ENCODE data around the gene CTBP1.

Gene CTBP1

DNA sequence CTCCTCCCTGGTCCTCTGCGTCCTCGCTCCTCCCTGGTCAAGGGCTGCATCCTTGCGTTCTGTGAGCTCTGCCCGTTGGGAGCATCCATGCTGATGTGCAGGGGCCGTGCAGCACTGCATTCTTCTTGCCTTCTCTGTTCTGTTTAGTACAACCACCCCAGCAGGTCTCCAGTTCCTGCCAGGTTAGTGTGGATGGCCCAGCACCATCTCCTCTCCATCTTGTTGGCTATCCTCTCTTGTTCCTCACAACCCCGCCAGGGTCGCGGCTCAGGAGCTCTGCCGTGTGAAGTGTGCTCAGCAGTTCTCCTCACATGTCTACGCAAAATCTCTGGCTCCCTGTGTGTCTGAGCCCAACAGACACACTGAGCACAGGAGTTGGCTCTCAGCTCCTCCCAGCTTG, 30.3 kb upstream of the CTBP1 start:
- DNase-seq = no peak

DNA sequence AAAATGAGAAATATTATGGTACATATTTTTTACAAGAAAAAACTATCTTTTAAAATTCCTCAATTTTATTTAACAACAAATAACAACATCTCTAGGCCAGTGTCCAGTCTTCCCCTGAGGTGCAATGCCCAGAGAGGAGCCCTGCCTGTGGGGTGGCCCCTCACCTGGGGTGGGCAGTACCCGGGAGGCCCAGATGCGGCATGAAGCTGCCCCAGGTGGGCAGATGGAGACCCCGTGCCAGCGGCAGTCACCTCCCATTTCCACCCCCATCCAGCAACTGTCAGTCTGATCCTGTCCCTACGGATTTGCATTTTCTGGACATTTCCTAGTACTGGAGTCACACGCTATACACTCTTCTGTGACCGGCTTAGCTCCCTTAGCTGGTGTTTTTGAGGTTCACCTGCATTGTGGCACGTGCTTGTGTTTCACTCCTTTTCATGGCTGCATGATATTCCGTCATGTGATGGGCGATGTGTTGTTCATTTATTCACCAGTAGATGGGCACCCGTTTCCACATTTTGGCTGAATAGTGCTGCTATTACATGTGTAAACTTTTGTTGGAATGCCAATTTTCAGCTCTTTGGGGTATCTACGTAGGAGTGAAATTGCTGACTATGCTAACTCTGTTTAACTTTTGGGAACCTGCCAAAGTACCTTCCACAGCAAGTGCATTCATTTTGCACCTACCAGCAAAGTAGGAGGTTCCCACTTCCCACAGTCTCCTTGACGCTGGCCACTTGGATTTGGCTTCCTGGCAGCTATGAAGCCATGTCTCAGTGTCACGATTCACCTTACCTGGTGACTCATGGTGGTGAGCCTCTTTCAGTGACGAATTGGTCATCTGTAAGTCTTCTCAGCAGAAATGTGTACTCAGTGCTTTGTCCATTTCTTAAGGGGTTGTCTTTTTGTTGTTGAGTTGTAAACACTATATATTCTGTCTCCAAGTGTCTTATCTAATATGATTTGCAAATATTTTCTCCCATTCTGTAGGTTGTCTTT, 29.0 kb upstream of the CTBP1 start:
- no peak for DNase-seq

DNA sequence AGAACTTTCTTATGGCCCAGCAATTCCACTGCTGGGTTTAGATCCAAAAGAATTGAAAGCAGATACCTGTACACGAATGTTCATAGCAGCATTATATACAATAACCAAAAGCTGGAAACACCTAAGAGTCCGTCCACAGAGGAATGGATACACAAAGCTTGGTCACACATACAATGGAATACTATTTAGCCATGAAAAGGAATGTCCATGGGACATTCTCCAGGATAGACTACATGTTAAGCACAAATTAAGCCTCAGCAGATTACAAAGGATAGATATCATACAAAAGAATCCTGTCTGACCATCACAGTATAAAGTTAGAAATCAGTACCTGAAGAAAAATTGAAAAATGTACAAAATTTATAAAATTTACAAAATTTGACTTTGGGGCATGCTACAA, 28.1 kb upstream of the CTBP1 start:
- DNase-seq = no peak

DNA sequence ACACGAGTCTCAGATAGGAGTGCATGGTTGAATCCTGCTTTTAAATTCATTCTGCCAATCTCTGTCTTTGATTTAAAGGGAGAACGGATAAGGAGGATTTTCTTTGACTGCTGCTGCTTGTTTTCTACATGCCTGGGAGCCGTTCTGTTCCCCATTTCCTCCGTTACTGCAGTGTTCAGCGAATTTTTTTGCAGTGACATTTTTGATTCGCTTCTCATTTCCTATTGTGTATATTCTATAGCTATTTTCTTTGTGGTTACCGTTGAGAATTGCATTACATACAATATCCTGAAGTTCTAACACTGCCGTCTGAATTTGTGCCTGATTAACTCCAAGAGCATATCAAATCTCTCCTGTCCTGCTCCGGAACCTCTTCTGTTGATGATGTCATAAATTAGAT, 25.9 kb upstream of the CTBP1 start:
- no peak for DNase-seq

DNA sequence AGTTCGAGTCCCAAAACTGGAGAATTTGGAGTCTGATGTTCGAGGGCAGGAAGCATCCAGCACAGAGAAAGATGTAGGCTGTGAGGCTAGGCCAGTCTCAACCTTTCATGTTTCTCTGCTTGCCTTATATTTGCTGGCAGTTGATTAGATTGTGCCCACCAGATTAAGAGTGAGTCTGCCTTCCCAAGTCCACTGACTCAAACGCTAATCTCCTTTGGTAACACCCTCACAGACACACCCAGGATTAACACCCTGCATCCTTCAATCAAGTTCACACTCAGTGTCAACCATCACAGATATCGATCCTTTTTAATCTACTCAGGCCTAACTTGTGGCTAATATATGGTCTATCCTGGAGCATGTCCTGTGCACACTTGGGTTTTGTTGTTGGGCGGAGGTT, 22.8 kb upstream of the CTBP1 start:
- DNase-seq = no peak

DNA sequence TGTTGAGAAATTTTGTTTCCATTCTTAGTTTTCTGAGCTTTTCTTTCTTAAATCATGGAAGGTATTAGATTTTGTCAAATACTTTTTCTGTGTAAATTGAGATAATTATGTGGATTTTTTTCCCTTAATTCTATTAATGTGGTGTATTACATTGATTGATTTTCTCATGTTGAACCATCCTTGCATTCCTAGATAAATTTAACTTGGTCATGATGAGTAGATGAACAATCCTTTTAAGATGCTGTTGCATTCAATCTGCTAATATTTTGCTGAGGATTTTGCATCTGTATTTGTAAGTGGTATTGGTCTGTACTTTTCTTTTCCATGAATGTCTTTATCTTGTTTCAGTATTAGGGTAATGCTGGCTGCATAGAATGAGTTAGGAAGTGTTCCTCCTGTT, 20.3 kb upstream of the CTBP1 start:
- no peak for DNase-seq

DNA sequence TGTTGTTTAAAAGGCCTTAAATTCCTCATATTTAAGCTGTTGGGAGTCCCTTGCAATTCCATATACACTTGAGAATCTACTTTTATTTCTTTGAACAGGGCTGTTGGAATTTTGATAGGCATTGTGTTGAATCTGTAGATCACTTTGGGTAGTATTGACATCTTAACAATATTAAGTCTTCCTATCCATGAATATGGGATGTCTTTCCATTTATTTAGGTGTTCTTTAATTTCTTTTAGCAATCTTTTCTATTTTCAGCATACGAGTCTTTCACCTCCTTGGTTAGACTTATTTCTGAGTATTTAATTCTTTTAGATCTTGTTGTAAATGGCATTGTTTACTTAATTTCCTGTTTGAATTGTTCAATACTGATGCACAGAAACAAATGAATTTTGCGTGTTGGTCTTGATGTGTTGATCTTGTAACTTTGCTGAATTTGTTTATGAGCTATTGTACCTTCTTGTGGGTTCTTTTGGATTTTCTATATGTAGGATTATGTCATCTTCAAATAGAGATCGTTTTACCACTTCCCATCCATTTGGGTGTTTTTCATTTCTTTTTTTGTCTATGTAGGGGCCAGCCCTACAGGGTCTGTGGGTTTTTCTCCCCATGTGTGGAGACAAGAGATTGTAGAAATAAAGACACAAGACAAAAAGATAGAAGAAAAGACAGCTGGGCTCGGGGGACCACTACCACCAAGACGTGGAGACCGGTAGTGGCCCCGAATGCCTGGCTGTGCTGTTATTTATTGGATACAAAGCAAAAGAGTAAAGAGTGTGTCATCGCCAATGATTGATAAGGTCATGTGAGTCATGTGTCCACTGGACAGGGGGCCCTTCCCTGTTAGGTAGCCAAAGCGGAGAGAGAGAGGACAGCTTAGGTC, 18.2 kb upstream of the CTBP1 start:
- no peak for DNase-seq

DNA sequence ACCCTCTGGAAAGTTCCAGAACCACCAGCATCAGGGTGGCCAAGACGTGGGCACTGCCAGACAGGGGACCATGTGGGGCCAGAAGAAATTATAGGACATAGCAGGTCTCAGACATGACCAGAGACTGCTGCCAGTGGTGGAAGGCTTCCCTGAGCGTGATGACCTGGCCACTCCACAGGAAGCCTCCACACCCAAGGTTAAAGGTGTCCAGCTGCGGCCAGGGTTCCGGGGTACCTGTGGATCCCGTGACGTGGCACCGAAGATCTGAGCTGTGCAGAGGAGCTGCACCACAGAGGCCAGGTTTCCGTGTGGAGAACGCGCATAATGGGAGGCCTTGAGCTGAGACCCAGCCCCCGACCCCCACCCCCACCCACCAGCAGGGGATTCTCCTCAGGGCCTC, 16.4 kb upstream of the CTBP1 start:
- no peak for DNase-seq

DNA sequence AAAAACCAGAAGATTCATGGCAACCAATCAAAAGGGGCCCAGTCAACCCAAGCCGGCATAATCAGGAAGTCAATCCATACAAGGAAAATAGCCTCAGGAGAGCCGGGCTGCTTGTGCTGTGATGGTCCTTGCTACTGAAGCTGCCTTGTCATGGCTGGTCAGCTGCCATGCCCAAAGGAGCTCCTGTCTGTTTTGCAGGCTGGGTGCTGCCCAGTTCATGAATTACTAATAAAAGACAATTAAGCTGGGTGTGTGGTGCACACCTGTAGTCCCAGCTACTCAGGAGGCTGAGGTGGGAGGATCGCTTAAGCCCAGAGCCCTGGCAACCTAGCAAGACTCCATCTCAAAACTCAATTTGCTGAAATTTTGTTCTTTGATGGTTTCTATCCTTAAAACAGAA, 16.0 kb upstream of the CTBP1 start:
- no peak for DNase-seq

DNA sequence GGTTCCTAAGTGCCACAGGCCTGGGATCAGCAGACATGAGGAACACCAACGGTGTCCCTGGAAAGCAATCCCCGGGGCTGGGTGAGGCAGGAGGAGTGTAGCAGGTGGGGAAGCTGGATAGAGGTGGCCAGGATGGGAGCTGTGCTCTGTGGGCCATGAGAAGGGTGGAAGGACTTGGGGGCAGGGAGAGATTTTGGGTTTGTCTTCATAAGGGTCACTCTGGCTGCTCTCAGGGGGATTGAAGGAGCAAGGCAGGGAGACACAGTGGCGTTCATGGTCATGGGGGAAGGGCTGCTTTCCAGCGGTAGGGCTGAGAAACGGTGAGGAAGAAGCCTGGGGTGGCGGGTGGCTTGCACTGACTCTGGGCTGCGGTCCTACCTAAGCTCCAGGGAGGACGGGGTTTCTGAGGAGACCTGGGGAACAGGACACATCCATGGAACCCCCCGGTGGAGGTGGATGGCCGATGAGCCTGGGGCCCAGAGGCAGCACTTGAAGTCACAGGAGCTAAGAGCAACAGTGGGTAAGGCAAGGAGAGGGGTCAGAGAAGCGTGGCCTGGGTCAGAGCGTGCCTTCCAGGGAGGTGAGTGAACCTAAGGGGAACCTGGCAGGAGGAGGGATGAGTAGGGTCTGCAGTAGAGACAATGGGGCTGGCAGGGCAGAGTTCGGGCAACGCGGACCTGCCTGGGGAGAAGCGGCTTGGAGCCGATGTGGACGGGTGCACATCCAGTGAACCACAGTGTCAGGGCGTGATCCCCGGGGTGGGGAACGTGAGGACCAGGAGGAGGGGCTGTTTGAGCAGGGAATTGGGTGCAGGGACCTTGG, 12.4 kb upstream of the CTBP1 start:
- no peak for DNase-seq

DNA sequence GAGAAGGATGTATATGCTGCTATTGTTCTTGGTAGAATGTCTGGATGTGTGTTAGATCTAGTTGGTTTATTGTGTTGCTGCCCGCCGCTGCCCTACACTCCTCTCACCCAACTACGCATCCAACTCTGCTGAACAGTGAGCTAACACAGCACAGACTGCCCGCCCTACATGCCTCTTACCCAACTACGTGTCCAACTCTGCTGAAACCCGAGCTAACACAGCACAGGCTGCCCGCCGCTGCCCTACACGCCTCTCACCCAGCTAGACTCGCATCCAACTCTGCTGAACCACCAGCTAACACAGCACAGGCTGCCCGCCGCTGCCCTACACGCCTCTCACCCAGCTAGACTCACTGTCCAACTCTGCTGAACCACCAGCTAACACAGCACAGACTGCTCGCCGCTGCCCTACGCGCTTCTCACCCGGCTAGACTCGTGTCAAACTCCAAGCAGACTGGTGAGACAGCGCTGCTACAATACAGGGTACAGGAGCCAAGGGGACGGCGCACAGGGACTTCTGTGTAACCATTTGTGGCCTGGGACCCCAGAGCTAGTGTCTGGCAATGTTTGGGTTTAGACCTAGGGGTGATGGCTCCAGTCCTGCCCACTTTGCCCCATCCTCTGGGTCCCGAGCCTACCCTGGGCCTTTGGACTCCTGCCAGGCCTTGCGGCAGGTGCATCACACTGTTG, 11.6 kb upstream of the CTBP1 start:
- no peak for DNase-seq

DNA sequence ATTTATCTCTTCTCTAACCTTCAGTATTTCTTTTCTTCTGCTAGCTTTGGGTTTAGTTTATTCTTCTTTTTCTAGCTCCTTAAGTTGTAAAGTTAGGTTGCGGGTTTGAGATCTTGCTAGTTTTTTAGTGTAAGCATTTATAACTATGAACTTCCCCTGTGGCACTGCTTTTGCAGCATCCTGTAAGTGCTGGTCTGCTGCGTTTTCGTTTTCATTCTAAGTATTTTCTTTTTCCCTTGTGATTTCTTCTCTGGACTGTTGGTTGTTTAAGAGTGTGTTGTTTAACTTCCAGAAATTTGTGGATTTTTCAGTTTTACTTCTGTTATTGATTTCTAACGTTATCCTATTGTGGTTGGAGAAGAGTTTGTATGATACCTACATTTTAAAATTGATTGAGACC, 11.0 kb upstream of the CTBP1 start:
- no peak for DNase-seq

DNA sequence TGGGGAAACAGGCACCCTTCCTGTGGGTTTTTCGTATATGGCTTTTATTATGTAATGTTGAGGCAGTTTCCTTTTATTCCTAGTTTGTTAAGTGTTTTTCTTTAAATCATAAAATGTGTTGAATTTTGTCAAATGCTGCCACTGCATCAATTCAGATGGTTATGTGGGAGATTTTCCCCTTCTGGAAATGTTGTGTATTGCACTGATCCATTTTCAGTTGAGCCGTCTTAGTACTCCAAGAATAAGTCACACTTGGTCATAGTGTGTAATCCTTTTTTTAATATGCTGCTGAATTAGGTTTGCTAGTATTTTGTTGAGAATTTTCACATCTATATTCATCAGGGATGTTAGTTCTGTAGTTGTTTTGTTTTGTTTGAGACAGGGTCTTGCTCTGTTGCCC, 9.5 kb upstream of the CTBP1 start:
- no peak for DNase-seq

DNA sequence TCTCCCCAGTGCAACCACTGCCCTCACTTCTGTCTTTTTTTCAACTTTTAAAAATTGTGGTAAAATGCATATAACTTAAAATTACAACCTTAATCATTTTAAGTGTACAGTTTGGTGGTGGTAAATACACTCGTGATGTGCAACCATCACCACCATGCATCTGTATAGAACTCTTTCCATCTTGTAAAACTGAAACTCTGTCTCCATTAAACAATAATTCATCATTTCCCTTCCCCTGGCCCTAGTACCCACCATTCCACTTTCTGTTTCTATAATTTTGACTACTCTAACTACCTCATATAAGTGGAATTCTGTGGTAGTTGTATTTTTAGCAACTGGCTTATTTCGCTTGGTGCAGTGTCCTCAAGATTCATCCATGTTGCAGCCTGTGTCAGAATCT, 6.8 kb upstream of the CTBP1 start:
- DNase-seq = no peak

DNA sequence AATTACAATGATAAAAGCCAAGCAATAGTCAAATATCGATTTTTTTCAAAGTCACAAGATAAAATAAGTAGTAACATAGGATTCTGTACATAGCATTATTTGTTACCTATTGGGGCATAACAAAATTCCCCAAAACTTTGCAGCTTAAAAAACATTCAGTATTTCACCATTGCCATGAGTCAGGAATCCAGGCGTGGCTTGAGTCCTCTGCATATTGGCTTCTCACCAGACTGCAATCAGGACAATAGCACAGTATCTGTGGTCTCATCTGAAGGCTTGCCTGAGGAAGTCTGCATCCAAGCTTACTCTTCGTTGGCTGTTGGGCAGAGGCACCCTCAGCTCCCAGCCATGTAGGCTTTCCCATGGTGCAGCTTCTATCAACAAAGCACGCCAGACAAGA, 6.2 kb upstream of the CTBP1 start:
- no peak for DNase-seq

DNA sequence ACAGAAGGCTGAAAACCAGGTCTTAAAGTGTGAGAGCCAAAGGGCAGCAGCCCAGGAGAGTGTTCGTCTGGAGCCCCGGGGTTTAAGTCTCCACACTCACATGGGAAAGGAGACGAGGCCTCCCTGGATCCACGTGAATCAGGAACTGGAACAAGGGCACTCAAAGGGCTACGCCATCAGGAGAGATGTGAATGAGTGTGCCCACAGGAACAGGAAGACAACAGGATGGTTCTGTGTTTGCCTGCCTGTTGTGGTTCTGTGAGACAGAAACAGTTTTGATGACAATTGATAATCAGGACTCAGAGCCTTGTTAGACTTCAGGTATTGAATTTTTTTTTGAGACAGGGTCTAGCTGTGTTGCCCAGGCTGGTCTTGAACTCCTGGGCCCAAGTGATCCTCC, 4.9 kb upstream of the CTBP1 start:
- DNase-seq = no peak

DNA sequence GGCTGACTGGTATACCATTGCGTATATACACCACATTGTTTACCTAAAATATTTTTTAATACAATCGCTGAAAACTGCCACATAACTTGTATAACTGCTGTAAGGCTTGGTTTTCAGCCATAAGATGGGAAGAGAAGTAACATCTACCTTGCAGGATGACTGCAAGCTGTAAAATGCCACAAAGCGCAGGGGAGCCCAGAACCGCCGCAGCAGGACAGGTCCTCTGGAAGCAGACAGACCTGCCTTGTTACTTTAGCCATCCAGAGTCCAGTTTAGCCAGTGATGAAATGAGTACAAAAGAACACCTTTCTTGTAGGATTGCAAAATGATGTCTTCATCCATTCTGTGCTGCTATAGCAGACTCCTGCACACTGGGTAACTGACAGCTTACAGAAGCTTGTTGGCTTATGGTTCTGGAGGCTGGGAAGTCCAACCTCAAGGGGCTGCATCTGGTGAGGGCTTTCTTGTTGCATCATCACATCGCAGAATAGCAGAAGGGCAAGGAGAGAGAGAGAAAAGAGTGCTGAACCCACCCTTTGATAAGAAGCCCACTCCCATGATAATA, 4.1 kb upstream of the CTBP1 start:
- DNase-seq = no peak

DNA sequence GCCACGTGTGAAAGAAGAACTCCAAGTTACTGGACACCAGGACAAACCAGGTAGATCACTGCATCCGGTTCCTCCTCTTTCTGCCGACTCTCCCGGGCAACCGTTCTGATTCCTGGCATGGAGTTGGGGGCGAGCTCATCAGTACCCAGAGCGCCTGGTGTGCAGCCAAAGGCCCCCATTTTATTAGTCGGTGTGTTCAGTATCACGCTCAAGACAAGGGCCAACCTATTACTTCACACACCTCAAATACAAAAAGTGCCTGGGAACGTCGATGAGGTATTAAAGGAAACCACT, 2.8 kb upstream of the CTBP1 start:
- no peak for DNase-seq

DNA sequence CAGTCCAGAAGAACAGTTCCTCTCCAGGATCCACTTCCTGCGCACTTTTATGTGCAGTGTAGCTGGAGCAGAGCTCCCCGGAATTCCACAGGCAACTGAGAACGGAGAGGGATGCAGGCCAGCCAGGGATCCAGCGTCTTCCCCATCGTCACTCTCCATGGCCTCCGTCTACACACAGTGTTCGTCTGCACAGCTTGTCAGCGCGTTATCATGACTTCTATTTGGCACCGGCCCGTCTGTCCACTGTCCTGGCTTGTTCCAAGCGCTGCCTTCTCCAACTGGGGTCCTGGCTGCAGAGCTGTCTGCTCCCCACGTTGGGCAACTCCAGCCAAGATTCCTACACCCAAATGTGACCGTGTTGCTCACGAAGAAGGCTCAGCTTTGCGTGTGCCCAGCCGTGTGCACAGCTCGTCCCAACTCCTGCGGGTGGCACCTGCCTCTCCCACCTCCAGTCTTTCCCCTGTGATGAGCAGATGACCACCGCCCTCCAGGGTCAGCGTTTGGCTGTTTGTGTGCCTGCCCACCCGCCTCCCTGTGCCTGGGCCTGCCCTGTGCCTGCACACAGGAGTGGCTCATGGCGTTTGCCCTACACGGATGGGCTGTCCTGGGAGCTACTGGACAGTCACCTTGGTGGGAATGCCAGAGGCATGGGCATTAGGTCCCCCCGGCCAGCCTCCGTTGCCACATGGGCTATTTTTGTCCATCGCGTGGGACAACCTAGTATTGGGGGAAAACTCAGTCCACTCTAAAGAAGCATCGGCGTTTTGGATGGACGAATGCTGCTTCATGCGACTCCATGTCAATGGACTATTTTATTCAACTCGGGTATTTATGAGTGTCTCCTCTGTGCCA, 2.2 kb upstream of the CTBP1 start:
- no peak for DNase-seq

DNA sequence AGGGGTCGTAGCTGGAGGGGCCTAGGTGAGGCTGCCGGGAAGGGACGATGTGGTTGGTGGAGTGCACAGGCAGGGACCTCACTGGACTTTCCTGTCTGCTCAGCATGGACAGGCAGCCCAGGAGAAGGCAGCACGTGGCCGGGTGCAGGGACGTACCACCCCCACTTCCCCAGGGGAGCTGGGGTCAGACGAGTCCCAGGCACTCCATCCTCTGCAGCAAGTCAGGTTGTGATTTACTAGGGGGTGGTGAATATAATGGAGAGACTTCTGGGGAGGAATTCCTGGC, 1.5 kb upstream of the CTBP1 start:
- no peak for DNase-seq

DNA sequence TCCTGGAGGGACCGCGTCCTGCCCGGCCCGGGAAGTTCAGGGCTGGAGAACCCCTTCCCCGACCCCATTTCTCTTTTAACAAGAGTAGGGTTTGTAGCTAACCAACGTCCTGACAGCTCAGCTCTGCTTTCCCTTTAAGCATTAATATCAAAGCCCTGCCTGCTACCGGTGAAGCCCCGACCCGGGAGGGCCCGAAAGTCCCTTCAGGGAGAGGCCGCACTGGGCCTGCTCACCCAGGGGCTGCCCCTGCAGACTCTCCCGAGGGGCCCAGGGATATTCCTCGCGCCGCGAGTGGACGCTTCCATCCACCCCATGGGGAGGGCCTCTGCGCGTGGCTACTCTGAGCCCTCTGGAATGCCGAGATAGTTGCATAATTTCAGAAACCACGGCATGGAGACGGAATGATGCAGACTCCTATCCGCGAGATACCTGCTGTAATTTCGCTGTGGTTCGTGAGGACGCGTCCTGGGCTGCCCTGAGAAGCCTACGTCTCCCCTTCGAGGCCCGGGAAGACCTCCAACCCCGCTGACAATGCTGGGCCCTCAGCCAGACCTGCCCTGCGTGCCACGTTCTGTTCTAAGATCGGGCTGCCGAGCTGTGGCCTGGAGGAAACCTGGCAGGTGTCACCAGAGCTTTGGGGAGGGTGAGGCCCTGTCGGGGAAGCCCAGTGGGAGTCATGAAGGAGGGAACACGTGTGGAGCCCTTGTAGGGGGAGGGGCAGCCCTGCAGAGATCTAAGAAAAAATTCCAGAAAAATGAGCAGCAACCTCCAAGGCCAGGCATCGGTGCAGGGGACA, 999 bp upstream of the CTBP1 start:
- no peak for DNase-seq
